HG03460 (cell line): ENCODE data around the gene TMEM129.

Experiments used
- ATAC-seq: cut with Tn5 transposase; IDR thresholded peaks from one replicate; pipeline ENCODE4 v1.9.1; 2021; ENCODE audit not compliant: unreplicated experiment

Gene TMEM129

DNA sequence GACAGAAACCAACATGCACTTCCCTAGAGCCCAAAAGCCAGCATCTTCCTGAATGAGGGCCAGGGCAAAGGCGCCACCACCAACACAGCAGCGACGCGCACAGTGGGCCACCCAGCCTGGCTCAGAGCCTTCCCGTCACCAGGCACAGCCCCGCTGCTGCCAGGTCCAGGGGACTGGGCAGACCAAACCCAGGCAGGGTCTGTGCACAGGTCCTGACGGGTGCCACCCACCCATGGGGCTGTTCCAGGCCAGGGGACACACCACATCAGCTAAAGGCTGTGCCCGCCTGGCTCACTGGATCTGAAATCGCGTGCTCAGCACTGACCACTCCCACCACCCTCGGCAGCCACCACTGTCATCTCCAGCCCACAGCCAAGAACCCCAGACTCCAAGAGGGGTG, 50.8 kb downstream of the TMEM129 start:
- ATAC-seq = no peak

DNA sequence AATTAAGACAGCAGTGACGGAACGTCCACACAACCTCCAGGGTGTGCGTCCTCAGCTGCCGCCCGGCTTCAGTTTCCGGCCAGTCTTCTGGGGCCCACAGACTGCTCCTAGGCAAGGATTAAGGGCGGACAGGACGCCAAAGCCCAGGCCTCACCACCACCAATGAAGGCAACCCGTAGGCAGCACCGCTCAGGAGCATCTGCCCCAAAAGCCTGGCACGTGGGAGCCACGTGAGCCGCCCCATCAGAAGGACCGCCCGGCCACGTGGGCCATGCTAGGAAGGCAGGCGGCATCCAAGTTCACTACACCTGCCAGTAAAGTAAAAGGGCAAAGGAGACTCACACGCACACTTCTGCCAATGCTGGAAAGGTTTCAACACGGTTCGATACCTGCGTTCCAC, 51.3 kb downstream of the TMEM129 start:
- no peak for ATAC-seq

DNA sequence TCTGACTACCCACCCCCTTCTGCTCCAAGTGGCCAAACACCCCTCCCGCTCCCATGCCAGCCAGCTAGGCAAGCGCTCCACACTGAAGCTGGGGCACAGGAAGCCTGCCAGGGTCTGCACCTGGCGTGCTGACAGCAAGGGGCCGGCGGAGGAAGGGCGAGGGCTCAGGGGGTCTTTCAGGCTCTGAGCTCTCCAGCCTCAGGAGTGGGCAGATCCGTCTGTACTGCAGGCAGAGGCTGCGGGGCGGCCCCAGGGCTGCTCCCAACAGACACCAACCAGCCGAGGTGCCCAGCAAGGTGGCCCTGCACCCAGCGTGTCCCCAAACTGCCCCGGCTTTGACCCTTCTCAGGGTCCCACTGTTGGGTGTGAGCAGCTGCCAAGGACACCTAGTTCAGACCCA, 51.9 kb downstream of the TMEM129 start:
- ATAC-seq = no peak

DNA sequence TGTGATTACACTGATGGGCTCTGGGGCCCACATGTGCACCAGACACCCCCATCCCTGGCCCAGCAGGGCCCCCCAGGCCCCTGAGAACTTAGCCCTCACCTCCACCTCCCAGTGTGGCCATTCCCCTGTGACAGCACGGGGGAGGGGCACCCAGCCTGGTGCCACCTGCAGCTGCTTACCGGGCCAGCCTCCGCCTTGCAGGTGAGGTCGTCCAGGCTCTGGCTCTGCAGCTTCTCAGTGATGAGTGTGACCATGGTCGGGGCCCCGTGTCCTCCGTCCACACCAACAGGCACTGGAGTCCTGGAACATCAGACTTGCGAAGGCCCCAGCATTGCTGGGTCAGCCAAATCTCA, 52.7 kb downstream of the TMEM129 start:
- no peak for ATAC-seq

DNA sequence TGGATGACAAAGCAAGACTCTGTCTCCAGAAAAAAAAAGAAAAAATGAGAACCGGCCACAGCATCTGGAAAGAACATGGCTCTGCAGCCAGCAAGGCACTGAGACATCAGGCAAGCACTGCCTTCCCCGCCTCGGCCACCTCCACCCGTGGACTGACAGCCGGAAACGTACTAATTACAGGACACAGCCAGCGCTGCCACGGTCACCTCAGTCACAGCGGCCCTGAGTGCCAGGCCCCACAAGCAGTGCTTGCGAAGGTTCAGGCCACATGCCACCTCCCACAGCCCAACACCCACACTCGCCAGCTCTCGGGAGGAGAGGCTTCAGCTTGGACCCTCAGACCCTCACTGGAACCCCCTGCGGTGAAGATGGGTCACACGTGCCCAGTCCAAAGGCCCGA, 53.9 kb downstream of the TMEM129 start:
- ATAC-seq = no peak

DNA sequence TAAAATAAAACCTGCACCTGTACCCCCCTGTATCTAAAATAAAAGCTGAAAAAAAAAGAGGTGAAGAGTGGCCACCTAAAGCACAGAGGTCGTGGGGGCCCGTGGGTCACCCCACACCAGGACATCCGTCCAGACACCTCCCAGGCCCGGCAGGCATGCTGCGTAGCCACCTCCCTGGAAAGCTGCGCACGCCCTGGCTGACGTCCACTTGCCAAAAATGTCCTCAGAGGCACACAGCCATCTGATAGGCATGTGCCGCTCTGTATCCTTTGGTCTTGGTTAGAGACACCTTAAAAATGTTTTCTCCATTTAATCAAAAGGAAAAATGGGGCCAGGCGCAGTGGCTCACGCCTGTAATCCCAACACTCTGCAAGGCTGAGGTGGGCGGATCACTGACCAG, 54.7 kb downstream of the TMEM129 start:
- no peak for ATAC-seq
